Cardiac fibroblast (primary cell): ENCODE measurements around the gene POU2F1.

ENCODE experiments used
- DNase-seq, 2 donors: peaks; one replicate each; pipeline versions ENCODE4 v3.0.0 to v3.0.0-alpha.2; 2010; ENCODE audit warnings: low read depth in 2 of 2
- H3K4me3 ChIP-seq, 2 donors: replicated peaks in 1 of 2; 1 replicate in 1 of 2; 2 replicates in 1 of 2; pipeline ENCODE4 v1.5.1; 2011; ENCODE audit warnings: low read depth in 2 of 2, low read length in 2 of 2, mild to moderate bottlenecking in 2 of 2, moderate library complexity in 1 of 2
- TF ChIP-seq, protein P1 (sequence below): IDR thresholded peaks from one replicate; pipeline ENCODE4 v1.5.1; 2011; ENCODE audit warnings: low read depth, mild to moderate bottlenecking, low read length, inconsistent platforms

POU2F1 gene

DNA sequence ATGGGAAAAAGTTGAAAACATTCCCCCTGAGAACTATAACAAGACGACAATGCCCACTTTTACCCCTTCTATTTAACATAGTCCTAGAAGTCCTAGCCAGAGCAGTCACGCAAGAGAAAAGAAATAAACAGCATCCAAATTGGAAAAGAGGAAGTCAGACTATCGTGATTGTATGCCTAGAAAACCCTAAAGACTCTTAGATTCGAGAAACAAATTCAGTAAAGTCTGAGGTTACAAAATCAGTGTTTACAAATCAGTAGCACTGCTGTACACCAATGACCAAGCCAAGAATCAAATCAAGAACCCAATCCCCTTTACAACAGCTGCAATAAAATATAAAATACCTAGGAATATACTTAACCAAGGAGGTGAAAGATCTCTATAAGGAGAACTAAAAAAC, 72.4 kb downstream of the POU2F1 start:
- no peak overlapping the region for H3K4me3 ChIP-seq
- TF ChIP-seq, protein P1, sequence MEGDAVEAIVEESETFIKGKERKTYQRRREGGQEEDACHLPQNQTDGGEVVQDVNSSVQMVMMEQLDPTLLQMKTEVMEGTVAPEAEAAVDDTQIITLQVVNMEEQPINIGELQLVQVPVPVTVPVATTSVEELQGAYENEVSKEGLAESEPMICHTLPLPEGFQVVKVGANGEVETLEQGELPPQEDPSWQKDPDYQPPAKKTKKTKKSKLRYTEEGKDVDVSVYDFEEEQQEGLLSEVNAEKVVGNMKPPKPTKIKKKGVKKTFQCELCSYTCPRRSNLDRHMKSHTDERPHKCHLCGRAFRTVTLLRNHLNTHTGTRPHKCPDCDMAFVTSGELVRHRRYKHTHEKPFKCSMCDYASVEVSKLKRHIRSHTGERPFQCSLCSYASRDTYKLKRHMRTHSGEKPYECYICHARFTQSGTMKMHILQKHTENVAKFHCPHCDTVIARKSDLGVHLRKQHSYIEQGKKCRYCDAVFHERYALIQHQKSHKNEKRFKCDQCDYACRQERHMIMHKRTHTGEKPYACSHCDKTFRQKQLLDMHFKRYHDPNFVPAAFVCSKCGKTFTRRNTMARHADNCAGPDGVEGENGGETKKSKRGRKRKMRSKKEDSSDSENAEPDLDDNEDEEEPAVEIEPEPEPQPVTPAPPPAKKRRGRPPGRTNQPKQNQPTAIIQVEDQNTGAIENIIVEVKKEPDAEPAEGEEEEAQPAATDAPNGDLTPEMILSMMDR: no peak
- DNase-seq: no peak

DNA sequence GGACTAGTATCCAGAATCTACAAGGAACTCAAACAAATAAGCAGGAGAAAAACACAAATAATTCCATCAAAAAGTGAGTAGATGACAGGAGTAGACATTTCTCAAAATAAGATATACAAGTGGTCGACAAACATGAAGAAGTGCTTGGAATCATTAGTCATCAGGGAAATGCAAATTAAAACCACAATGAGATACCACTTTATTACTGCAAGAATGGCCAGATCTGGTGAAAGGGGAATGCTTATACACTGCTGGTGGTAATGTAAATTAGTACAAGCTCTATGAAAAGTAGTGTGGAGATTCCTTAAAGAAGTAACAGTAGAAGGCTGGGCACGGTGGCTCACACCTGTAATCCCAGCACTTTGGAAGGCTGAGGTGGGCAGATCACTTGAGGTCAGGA, 73.8 kb downstream of the POU2F1 start:
- no peak overlapping the region for H3K4me3 ChIP-seq
- TF ChIP-seq, protein P1: no peak
- peak; percentile 13 to 26 for DNase-seq

GRCh38 chr1:167297222-167298214, 76.8 kb downstream of the POU2F1 start:
- peak; percentile 54 to 62 for DNase-seq

GRCh38 chr1:167298325-167298724, 77.6 kb downstream of the POU2F1 start:
- TF ChIP-seq, protein P1: no peak
- H3K4me3 ChIP-seq: no peak overlapping the region
- DNase-seq: peak; percentile 5 to 17

More at GRCh38 chr1:167297222-167298214, 76.8 kb downstream of the POU2F1 start:
- H3K4me3 ChIP-seq: no peak overlapping the region
- TF ChIP-seq, protein P1: no peak

DNA sequence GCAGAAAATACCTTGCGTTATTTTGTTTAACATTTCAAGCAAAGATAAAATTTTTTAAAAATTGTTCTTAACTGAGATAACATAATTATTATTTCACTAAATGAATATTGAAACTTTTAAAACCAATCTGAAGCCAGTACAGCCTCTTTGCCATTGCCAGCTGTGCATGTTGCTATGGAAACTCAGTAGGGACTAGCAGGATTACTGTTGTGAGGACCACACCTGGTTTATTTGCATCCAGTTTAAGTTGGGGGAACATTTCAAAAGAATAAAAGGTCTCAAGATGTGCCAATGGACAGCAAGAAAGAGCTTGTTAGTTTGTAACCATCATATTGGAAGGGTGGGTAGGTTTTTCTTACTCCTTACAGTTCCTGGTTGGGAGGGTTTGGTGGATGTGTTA, 80.7 kb downstream of the POU2F1 start:
- TF ChIP-seq, protein P1: no peak

DNA sequence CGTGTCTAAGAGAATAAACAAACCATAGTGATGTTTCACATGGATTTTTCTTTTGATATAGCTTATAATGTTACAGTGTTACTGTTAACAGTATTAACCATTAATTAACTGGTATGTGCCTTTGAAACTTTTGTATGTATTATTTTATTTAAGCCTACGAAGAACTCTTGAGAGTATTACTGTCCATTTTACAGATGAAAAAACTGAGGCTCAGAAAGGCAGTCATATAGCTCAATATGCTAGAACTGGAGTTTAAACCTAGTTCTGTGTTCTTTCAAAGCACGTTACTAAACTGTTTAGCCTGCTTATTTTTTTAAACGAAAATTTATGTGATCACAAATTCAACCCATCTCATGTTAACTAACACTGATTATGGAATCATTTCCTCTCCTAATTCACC, 83.5 kb downstream of the POU2F1 start:
- H3K4me3 ChIP-seq: no peak overlapping the region
- TF ChIP-seq, protein P1: no peak
- DNase-seq: no peak

More for the DNA sequence above, 80.7 kb downstream of the POU2F1 start:
- no peak overlapping the region for H3K4me3 ChIP-seq
- peak in 1 of 2 donors; percentile 6 for DNase-seq
